Right ventricle myocardium superior (tissue), 1 donor: ENCODE results near the gene LGALS4. TPM values are rescaled to one million over a fixed set of nuclear protein-coding genes. Genes with fewer than 3 reads are reported as not detected.
A peak's percentile ranks its signal among the peaks of the same experiment; 100 is the strongest.

Experiments
- ATAC-seq: fragments of 200-7000 bp; cut with Tn5 transposase; one replicate; pipeline ENCODE4 v1.9.1; 2020; ENCODE audit warnings: mild to moderate bottlenecking; ENCODE audit not compliant: poor library complexity
- DNase-seq: peaks from one replicate; pipeline ENCODE4 v3.0.0-alpha.2; 2020
- intact Hi-C: fragments of 100-400 bp; cut with DNase I; formaldehyde crosslinking; loops from one replicate; pipeline ENCODE4 v1.11.2; 2022
- total RNA-seq: library from RNA; stranded (reverse); fragmentation: NEBNext Ultra II Directional; extraction: Animal tissue kit (Norgen Biotek cat#: 25700); gene quantifications from one replicate; pipeline ENCODE4 v1.2.1, GENCODE V29; 2021
- donor health status: DM: no; HTN: yes; CAD: no; lungs with severe emphysema.

LGALS4 gene
- total RNA-seq, 1 donor from 2014 or later, result 0.86 TPM

GRCh38 chr19:38845374-38846024 lies 32.8 kb upstream of the LGALS4 start:
- intact Hi-C loops, result loop anchor here (10.0 kb wide), 1 partner anchor 211 kb away; no protein-coding TSS in a partner anchor
- DNase-seq (peak; percentile 23), ATAC-seq (no peak)

GRCh38 chr19:38844093-38844686 lies 31.4 kb upstream of the LGALS4 start:
- ATAC-seq, result no peak
- intact Hi-C loops, result loop anchor here (10.0 kb wide), 1 partner anchor 209 kb away; no protein-coding TSS in a partner anchor
- peak; percentile 14 for DNase-seq

GRCh38 chr19:38843175-38843758 lies 30.5 kb upstream of the LGALS4 start:
- no peak for ATAC-seq
- intact Hi-C loops, result loop anchor here (10.0 kb wide), 1 partner anchor 208 kb away; no protein-coding TSS in a partner anchor
- peak; percentile 24 for DNase-seq

GRCh38 chr19:38842439-38843174 lies 29.9 kb upstream of the LGALS4 start:
- intact Hi-C loops, result loop anchor here (10.0 kb wide), 1 partner anchor 208 kb away; no protein-coding TSS in a partner anchor
- DNase-seq (peak; percentile 37), ATAC-seq (no peak)

GRCh38 chr19:38841787-38842438 lies 29.2 kb upstream of the LGALS4 start:
- intact Hi-C loops, result loop anchor here (10.0 kb wide), 1 partner anchor 207 kb away; no protein-coding TSS in a partner anchor
- ATAC-seq (no peak), DNase-seq (peak; percentile 37)

GRCh38 chr19:38841180-38841766 lies 28.5 kb upstream of the LGALS4 start:
- no peak for DNase-seq
- intact Hi-C loops, result loop anchor here (10.0 kb wide), 1 partner anchor 206 kb away; no protein-coding TSS in a partner anchor
- ATAC-seq, result no peak

DNA sequence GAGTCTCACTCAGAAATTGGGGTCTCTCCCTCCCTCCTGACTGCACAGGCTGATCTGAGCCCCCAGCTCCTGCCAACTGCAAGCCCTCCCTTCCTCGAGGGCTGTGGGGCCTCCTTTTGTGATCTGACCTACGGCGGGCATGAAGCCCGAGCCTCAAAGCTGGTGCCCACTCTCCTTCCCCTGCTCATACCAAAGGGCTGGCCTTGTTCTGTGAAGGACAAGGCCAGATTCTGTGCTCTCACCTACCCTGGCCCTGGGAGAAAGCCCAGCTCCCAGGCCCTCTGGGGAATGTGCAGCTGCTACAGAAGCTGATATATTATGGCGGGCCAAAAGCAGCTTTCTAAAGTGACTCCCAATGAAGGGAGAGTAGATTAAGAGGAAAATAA lies 27.8 kb upstream of the LGALS4 start:
- peak; percentile 30 for DNase-seq

DNA sequence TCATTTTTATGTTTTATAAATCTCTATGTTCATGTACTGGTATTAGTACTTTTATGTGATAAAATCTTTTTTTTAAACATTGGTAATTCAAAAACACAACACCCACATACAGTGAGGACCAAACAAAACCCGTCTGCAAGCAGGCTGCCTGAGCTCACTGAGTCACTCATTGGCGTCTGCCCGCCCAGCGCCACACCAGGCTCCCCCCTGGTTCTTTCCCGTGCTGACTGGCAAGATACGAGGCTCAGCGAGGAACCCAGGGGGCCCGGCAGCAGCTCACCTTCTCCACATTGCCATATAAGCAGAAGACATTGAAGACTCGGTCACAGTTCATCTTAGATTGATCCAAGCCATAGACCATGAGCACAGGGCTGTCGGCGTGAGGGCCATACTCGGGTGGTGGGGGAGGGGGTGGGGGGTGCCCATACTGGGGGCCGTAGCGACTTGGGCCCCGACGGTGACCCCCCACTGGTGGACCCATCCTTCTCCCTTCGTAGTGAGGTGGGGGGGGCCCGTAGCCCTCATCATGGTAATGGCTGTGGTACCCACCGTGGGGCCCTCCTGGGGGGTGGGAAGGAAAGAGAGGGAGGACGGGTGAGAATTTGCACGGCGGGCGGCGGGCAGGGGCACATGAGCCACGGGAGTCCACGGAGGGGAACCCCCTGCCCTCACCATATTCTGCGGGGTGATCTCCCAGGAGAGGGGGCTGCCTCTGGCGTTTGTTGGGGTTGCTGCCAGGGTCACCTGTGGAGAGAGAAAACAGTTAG lies 27.3 kb upstream of the LGALS4 start:
- intact Hi-C loops, result loop anchor here (10.0 kb wide), 1 partner anchor 205 kb away; no protein-coding TSS in a partner anchor
- DNase-seq, result peak; percentile 41

More for the DNA sequence above, 27.8 kb upstream of the LGALS4 start:
- no peak for ATAC-seq
- intact Hi-C loops, result loop anchor here (10.0 kb wide), 1 partner anchor 206 kb away; no protein-coding TSS in a partner anchor

DNA sequence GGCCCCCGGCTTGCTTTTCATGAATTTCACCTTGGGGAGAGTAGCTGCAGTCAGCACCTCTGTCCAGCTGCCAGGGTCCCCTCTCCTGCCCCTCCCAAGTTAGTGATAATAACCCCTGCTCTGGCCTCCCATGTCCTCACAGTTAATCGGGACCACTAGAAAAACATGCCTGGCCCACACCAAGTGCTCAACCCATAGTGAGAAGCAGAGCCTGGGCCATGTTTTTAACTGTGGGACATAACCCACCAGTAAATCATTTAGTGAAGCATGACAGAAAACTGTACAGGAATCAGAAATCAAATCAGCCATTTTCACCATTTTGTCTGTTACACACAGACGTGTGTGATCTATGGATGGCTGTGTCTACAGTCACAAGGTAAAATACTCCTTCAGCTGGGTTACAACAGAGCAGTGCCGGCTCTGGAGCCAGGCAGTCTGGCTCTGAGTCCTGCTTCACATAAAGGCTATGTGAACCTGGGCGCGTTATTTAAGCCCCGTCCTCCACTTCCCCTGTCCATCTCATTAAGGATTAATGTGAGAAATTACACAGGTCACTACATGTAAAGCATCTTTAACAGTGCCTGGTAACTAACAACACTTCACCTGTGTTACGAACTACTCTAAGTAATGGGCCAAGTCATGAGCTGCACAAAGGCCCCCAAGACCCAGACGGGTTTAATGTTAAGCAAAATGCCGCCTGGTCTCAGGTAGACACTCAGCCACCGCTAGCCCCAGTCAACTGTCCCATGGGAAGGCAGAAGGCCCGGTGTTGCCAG lies 26.4 kb upstream of the LGALS4 start:
- intact Hi-C loops, result no loop called here
- DNase-seq, result peak; percentile 15

More for the DNA sequence above, 27.3 kb upstream of the LGALS4 start:
- no peak for ATAC-seq

DNA sequence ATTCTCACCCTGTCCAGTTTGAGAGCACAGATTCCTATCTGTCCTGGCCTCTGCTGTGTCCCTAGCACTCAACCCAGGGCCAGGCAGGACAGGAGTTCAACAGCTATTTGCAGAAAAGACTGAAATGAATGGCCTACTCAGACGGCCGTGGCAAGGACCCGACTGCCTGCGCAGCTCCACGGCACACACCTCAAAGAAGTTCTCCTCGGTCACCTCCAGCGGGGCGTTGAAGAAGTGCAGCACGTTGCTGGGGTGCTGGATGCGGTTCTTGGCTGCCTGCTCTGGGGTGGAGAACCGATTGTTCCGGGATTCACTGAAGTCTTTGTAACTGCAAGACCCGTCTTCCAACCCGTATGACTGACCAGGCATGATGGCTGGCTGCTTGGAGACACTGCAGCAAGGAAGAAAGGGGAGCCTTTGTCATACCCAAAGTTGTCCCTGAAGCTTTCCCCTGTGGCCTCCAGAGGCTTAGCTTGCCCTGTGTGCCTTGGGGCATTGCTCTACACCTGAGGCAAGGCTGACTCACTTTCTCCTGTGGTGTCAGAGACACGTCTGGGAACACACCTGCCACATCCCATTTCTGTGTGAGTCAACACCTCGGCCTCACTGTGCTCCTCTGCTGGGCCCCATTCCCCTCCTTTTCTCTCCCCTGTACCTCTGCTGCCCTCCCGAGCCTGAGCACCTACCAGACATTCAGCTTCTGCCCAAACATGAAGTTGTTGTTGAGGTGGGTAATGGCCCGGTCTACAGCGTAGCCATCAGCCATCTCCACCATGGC lies 25.7 kb upstream of the LGALS4 start:
- intact Hi-C loops, result no loop called here
- ATAC-seq, result no peak
- DNase-seq, result peak; percentile 26

More for the DNA sequence above, 26.4 kb upstream of the LGALS4 start:
- no peak for ATAC-seq

DNA sequence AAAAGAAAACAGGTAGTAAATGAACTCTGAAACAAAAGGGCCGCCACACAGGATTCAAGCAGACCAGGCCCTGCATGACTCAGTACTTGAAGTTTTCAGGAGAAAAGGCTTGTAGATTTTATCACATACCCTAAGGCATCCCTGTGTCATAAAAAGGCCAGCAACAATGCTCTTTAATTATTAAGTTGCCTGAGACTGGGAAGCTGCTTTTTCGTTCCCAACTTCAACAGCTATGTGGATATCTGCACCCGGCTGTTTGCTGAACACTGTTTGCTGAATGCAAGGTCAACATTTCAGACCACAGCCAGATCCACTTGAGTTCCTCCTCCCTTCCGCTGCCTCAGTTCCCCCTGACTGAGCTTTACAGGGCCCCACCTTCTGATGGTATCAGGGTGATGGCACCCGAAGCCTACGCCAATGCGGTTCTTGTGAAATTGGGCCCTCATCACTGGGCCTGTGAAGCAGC lies 24.9 kb upstream of the LGALS4 start:
- intact Hi-C loops, result no loop called here
- ATAC-seq (no peak), DNase-seq (no peak)

DNA sequence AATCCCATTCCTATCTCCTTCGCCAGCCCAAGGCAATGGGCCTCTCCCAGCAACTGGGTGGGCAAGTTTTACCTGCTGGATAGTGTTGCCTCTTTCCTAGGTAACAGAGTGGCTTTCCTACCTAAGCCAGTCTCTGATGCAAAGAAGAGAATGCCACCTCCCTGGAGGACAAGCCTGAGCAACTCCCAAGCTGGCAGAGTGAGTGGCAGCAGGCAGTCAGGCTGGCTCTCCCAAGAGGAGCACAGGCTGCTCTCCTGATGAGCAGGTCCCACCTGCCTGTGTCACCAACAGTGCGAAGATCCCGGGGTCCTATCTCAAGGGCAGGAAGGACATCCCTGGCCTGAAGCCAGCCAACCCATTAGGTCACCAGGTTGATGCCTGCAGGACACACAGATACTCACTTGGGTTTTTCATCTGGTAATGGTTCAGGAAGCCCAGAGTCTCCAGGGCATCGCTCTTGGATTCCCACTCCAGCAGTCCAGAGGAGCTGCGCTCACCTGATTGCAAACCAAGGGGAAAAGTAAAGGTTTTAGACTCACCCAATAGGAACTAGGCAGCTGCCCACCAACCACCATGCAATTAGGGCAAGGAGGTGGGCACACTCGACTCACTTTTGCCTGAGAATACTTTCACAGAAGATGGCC lies 24.4 kb upstream of the LGALS4 start:
- intact Hi-C loops, result no loop called here
- ATAC-seq, result no peak
- DNase-seq, result no peak

- no peak for ATAC-seq
- intact Hi-C loops, result no loop called here
- no peak for DNase-seq
Observed at GRCh38 chr19:38836159-38836982, 23.6 kb upstream of the LGALS4 start.

GRCh38 chr19:38834590-38834989 lies 21.8 kb upstream of the LGALS4 start:
- intact Hi-C loops, result no loop called here
- DNase-seq, result no peak
- no peak for ATAC-seq

GRCh38 chr19:38834104-38834490 lies 21.4 kb upstream of the LGALS4 start:
- intact Hi-C loops, result no loop called here
- ATAC-seq (no peak), DNase-seq (no peak)
